ENCODE measurements around the gene PRKCH.

DNA sequence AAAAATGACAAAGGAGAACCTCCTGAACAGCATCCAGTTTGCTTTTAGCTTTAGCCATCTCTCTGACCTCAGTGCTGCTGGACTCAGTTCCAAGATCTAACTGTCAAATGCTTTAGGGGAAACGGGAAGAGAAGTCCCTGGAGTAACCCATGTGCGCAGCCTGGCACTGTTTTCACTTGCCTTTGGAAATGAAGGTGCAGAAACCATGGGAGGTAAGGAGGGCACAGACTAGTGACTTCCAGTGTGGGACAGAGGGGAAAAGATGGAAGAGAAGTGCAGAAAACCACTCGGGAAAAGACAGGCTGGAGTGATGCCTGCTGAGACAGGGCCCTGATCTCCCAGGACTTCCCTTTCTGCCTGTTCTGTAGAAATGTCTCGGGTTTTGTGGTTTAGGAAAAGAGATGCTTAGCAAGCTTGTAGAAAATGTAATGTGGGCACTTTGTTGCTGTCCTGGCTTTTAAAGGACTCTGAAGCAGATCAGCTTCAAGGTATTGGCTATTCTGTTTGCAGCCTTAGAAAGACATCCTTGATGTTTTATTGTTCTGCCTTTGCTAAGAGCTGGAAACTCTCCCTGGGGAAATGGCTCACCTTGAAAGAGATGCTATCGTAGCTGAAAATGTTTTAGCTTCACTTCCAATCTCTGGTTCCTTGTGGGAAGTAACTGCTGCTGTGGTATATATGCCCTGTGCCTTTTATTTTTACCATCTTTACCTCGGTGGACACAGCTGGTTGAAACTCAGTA is 249.3 kb downstream of the PRKCH start:
- TF ChIP-seq, protein P1, sequence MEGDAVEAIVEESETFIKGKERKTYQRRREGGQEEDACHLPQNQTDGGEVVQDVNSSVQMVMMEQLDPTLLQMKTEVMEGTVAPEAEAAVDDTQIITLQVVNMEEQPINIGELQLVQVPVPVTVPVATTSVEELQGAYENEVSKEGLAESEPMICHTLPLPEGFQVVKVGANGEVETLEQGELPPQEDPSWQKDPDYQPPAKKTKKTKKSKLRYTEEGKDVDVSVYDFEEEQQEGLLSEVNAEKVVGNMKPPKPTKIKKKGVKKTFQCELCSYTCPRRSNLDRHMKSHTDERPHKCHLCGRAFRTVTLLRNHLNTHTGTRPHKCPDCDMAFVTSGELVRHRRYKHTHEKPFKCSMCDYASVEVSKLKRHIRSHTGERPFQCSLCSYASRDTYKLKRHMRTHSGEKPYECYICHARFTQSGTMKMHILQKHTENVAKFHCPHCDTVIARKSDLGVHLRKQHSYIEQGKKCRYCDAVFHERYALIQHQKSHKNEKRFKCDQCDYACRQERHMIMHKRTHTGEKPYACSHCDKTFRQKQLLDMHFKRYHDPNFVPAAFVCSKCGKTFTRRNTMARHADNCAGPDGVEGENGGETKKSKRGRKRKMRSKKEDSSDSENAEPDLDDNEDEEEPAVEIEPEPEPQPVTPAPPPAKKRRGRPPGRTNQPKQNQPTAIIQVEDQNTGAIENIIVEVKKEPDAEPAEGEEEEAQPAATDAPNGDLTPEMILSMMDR (IDR thresholded peaks at IDR 0.05; ENCODE audit: low read depth, low read length): no peak
- no peak for TF ChIP-seq EZH2phosphoT487 (IDR thresholded peaks at IDR 0.05; ENCODE audit: low read depth)
